Measurements from ENCODE around the gene PACRG. TPM values are rescaled to one million over a fixed set of nuclear protein-coding genes. Genes with fewer than 3 reads are reported as not detected.

PACRG gene
- total RNA-seq, 1 donor, result 0.73 TPM

DNA sequence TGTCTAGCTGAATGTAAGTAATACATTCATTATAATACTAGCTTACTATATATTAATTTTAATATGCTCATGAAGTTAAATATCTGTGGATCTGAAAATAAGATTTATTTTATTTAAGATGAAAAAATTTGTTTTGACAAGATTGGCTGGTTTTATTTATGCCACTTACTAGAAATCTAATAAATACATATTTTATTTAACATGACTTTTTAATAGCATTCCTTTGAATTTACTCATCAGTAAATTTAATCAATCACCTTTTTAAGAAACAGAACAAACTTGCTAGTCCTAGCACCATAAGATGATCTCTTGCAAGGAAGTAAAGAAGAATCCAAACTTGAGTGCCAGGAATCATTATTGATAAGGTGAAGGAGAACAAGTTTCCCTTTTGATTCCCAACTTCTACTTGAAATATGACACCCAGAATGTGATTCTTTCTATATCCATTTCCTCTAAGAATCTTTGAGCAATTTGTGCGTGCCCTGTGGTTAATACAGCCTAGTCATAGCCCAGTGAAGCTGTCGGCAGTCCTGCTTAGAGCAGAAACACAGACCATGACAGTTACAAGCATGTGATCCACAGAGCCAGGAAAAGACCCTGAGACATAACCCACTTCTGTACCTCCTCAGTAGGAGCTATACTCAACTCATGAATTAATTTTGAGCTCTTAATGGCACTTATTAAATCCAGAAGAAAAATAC lies 404.4 kb downstream of the PACRG start:
- Histone ChIP-seq H3K9me3 (ENCODE audit: low read depth, low read length) (no peaks in the 10 kb centered on the region), H3K4me3 (ENCODE audit: low read length) (no peak overlapping the region), H3K27me3 (ENCODE audit: insufficient read depth, low read length) (no peaks in the 10 kb centered on the region), H3K4me1 (ENCODE audit: insufficient read depth, low read length) (no peaks in the 10 kb centered on the region)

DNA sequence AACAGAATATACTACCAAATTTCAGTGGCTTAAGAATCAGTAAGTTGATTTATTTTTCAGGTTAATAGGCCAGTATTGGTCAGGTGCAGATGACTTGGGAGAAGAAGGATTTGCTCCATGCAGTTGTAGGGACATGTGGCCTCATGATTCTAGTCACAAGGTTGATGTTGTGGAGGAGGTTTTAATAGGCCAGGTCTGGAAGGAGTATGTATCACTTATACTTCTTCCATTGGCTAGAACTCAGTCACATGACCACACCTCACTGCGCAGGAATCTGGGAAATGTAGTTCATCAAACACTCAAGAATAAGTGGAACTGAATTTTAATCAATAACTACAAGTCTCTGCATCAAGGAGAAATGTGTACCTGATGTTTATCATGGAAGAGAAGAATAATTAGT lies 405.2 kb downstream of the PACRG start:
- H3K9me3 ChIP-seq (ENCODE audit: low read depth, low read length), result no peaks in the 10 kb centered on the region
- no peaks in the 10 kb centered on the region for H3K4me1 ChIP-seq (ENCODE audit: insufficient read depth, low read length)
- H3K4me3 ChIP-seq (ENCODE audit: low read length), result no peak overlapping the region
- no peaks in the 10 kb centered on the region for H3K27me3 ChIP-seq (ENCODE audit: insufficient read depth, low read length)

DNA sequence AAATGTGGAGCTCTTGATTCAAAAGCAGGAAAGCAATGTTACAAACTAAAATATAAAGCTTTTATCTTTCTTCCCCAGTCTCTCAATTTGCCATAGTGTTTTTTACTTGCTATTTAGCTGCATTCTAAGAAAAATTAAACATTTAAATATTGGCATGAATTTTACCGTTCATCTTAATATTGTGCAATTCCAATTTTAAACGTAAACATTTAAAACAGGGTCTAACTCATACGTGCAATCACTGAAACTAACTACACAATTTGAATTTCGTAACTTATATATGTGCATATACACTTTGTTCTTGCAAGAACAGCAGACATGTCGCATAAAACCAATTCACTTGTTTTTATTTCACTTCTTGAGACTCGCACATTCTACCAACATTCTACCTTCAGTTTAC lies 405.9 kb downstream of the PACRG start:
- no peaks in the 10 kb centered on the region for H3K27me3 ChIP-seq (ENCODE audit: insufficient read depth, low read length)
- no peaks in the 10 kb centered on the region for H3K4me1 ChIP-seq (ENCODE audit: insufficient read depth, low read length)
- H3K9me3 ChIP-seq (ENCODE audit: low read depth, low read length), result no peaks in the 10 kb centered on the region
- no peak overlapping the region for H3K4me3 ChIP-seq (ENCODE audit: low read length)

DNA sequence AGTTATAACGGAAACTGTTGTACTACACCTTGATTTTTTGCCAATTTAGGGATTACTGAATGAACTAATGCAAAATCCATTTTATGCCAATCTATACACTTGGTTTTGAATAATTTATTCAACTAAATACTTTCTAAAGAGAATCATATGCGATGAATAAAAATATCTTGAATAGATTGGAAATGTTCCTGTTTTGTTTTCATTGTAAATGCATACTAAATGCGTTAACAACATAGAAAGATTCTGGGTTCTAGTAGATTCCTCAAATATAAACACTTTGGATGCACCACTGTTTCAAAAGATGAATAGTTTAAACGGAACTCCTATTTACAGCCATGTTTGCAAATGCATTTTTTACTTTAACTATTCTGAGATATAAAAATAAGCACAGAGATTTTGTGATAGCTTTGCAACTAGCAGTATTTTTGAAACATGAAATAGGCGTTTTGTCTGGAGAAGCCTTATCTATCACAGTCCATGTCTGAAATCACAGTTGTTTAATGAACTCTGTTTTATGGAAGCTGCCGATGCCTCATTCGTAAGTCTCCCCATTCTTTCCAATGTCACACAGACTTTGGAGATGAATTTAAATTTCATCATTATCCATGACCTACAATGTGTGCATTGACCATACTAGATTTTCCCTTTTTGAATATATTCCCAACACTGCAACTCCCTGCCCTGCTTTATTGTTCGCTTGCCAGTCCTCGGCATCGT lies 409.1 kb downstream of the PACRG start:
- Histone ChIP-seq H3K27me3 (ENCODE audit: insufficient read depth, low read length) (no peaks in the 10 kb centered on the region), H3K4me1 (ENCODE audit: insufficient read depth, low read length) (no peaks in the 10 kb centered on the region), H3K9me3 (ENCODE audit: low read depth, low read length) (no peaks in the 10 kb centered on the region), H3K4me3 (ENCODE audit: low read length) (no peak overlapping the region)

DNA sequence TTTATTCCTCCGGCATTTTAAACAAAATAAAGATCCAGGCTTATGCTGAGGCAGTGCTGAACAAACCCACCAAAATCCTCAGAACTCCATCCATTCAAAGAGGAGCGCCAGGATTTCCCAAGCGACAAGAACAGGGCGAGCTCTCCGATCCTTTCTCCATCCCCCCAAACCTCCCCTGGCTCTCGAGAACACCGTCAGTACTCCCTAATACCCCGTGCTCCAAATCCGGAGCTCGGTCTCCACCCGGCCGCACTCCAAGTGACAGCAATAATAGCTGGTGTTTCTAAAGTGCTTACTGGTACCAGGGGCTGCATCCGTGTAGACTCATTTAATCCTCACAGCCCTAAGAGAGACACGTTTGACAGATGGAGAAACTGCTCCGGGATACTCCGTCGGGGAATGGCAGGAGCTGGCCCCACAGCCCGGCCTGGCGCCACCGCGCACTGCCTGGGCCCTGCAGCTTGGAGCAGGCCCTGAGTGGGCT lies 409.7 kb downstream of the PACRG start:
- H3K27me3 ChIP-seq (ENCODE audit: insufficient read depth, low read length), result no peaks in the 10 kb centered on the region
- no peaks in the 10 kb centered on the region for H3K4me1 ChIP-seq (ENCODE audit: insufficient read depth, low read length)
- no peak overlapping the region for H3K4me3 ChIP-seq (ENCODE audit: low read length)

DNA sequence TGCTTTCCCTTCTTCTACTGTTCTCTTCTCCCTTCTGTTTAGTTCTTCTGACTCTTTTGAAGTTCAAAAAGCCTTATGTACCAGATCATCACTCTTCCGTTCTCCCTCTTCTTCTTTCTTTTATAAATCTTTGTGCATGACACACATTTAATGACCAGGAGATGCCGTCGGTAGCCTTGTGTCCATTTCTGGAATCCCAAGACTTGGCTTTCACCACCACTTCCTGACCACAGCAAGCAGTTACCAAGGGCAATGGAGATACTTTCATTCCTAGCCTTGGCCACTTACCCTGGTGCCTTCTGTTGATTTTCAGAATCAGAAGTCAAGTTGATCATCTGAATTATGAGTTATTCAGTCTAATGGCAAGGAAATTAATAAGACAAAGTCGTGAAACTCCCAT lies 418.3 kb downstream of the PACRG start:
- no peak overlapping the region for H3K4me3 ChIP-seq (ENCODE audit: low read length)
- no peaks in the 10 kb centered on the region for H3K4me1 ChIP-seq (ENCODE audit: insufficient read depth, low read length)
- H3K27me3 ChIP-seq (ENCODE audit: insufficient read depth, low read length), result no peaks in the 10 kb centered on the region
- H3K9me3 ChIP-seq (ENCODE audit: low read depth, low read length), result no peaks in the 10 kb centered on the region

More for the DNA sequence above, 409.7 kb downstream of the PACRG start:
- H3K9me3 ChIP-seq (ENCODE audit: low read depth, low read length), result no peaks in the 10 kb centered on the region

DNA sequence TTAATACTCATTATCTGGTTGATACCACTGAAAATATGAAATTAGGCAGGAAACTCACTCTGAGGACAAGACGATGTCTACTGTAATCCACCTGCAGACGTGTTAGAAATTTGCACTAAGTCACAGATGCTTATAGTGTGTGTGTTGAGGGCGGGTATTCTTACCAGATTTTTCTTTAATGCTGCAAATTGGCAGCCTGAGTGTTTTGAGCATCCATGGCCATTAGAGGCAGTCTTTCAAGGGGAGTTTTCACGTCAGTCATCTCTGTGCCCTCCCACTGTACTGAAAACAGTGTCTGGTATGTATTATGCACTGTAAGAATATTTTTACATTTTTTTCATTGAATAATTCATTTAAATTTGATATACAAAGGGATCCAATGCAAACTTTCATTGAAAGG lies 420.2 kb downstream of the PACRG start:
- Histone ChIP-seq H3K9me3 (ENCODE audit: low read depth, low read length) (no peaks in the 10 kb centered on the region), H3K27me3 (ENCODE audit: insufficient read depth, low read length) (no peaks in the 10 kb centered on the region), H3K4me3 (ENCODE audit: low read length) (no peak overlapping the region), H3K4me1 (ENCODE audit: insufficient read depth, low read length) (no peaks in the 10 kb centered on the region)

DNA sequence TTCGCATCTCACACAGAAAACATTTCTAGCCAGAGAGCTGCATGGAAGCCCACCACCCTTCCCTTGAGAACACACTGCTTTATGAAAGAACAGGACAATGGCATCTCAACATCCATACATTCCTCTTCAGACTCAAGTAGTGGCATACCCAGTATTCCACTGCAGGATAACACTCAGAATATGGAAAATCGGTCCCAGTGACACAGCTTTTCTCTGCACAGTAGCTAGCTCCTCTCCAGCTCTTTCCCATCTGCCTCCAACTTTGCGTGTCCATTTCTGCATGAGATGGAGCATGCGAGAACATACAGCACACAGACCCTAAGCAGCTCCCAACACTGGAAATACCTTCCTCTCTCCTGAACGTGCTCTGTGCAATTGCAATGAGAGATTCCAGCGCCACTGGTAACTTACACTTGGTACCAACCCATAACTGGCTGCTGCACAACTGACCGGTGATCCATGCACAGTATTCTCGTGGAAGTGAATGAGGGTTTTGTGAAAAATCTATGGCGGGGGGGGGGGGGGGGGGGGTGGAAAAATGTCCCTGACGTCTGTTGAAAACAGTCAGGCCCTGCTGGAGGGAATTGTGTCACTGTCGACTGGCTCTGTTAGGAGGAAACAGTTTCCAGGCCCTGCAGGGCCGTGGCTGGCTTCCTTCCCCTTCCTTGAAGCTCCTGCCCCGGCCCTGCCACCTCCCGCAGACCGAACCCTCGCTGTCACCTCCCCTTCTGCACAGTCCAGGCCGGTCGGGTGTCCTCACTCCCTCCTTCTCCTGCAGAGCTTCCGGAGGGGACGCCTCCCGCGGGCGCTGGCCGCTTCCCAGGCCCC lies 420.9 kb downstream of the PACRG start:
- Histone ChIP-seq H3K27me3 (ENCODE audit: insufficient read depth, low read length) (no peaks in the 10 kb centered on the region), H3K4me3 (ENCODE audit: low read length) (no peak overlapping the region), H3K9me3 (ENCODE audit: low read depth, low read length) (no peaks in the 10 kb centered on the region), H3K4me1 (ENCODE audit: insufficient read depth, low read length) (no peaks in the 10 kb centered on the region)

DNA sequence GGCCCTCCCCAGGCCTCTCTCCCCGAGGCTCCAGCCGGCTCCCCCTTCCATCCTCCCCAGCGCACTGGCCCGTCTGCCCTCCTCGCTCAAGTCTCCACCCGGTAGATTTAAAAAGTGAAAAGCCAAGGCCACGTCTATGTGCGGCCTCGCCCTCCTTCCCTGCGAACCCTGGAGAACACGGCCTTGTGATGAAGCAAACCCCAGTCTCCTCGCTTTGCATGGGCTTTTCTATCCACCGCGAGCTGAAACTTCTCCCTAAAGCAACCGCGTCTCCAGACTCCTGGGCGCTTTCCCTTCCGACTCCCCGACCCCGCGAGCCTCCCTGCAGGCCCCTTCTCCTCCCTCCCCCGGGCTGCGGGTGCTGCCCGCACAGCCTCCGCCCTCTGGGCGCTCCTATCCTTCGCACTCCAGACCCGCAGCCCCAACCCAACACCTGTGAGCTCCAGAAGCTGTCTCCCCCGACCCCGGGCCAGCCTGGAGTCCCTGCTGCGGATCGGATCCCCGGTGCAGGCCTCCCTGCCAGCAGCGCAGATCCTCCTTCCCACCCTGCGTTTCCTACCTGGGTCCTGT lies 421.6 kb downstream of the PACRG start:
- H3K4me1 ChIP-seq (ENCODE audit: insufficient read depth, low read length), result no peaks in the 10 kb centered on the region
- no peaks in the 10 kb centered on the region for H3K27me3 ChIP-seq (ENCODE audit: insufficient read depth, low read length)
- no peaks in the 10 kb centered on the region for H3K9me3 ChIP-seq (ENCODE audit: low read depth, low read length)
- H3K4me3 ChIP-seq (ENCODE audit: low read length), result no peak overlapping the region

DNA sequence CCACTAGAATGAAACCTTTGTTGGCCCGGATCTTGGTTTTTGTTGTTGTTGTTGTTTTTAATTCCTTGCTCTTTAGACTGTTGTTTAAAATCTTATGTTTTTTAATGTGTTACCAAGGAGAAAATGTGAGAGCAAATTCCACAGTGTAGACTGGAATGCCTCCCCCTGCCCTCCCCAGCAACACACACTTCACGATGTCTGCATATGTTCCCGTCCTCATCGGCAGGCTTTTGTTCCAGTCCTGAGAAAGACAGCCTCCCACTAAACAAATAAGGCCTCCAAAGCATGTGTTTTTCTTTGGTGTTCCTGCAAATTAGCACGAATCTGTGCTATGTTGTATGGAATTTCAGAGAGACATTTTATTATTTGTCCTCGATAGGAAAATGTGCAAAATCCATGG lies 423.4 kb downstream of the PACRG start:
- Histone ChIP-seq H3K9me3 (ENCODE audit: low read depth, low read length) (no peaks in the 10 kb centered on the region), H3K4me1 (ENCODE audit: insufficient read depth, low read length) (no peaks in the 10 kb centered on the region), H3K4me3 (ENCODE audit: low read length) (no peak overlapping the region), H3K27me3 (ENCODE audit: insufficient read depth, low read length) (no peaks in the 10 kb centered on the region)

DNA sequence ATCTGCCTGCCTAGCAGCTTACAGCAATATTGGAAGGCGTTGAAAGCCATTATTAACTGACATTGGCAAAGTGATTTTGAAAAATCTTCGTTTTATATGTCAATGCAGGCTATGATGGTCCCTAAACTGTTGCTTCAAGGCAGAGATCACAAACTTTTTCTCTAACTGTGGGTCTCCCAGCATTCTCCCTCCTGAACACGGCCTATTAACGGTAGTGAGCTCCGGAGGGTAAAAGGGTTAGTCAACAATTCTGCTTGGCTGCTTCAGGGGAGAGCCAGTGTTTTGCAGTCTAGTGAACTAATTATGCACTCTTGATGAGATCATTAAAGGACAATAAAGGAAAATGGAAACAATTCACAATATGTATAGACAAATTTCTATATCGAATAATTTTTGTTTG lies 424.9 kb downstream of the PACRG start:
- H3K4me3 ChIP-seq (ENCODE audit: low read length), result no peak overlapping the region
- no peaks in the 10 kb centered on the region for H3K4me1 ChIP-seq (ENCODE audit: insufficient read depth, low read length)
- no peaks in the 10 kb centered on the region for H3K9me3 ChIP-seq (ENCODE audit: low read depth, low read length)
- no peaks in the 10 kb centered on the region for H3K27me3 ChIP-seq (ENCODE audit: insufficient read depth, low read length)

DNA sequence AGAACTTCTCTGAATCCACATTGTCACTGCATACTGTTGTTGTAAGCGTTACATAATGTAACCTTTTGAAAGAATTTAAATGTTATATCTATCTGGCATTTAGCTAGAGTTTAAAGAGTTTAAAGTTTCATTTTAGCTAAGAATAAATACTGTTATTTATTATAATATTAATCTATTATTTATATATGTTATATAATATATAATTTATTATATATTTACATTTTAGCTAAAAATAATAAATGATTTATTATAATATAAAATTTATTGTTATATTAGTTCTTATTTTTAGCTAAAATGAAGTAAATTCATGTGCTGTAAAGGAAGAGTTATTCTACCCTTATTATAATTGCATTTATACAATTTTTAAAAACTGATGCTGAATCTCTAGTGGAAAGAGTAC lies 431.3 kb downstream of the PACRG start:
- no peaks in the 10 kb centered on the region for H3K9me3 ChIP-seq (ENCODE audit: low read depth, low read length)
- H3K4me3 ChIP-seq (ENCODE audit: low read length), result no peak overlapping the region
- no peaks in the 10 kb centered on the region for H3K4me1 ChIP-seq (ENCODE audit: insufficient read depth, low read length)
- H3K27me3 ChIP-seq (ENCODE audit: insufficient read depth, low read length), result no peaks in the 10 kb centered on the region

DNA sequence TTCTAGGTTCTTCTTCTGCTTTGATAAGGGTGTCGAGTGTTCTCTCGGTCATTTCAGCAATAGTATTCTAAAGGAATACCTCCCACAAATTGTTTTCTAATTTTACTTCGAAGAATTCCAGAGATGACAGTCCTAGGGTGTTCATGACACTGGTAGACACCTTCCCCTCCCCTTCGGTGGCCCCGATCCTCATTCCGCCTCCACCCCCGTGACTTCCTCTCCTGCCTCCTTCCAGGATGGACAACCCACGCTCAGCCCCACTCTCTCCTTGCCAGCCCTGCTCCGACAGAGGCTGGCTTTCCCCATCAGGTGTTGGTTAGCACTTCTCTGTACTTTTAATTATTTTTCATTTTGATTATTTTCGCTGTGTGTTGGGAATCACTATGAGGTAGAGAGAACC lies 431.9 kb downstream of the PACRG start:
- no peak overlapping the region for H3K4me3 ChIP-seq (ENCODE audit: low read length)
- no peaks in the 10 kb centered on the region for H3K9me3 ChIP-seq (ENCODE audit: low read depth, low read length)
- H3K4me1 ChIP-seq (ENCODE audit: insufficient read depth, low read length), result no peaks in the 10 kb centered on the region
- H3K27me3 ChIP-seq (ENCODE audit: insufficient read depth, low read length), result no peaks in the 10 kb centered on the region

DNA sequence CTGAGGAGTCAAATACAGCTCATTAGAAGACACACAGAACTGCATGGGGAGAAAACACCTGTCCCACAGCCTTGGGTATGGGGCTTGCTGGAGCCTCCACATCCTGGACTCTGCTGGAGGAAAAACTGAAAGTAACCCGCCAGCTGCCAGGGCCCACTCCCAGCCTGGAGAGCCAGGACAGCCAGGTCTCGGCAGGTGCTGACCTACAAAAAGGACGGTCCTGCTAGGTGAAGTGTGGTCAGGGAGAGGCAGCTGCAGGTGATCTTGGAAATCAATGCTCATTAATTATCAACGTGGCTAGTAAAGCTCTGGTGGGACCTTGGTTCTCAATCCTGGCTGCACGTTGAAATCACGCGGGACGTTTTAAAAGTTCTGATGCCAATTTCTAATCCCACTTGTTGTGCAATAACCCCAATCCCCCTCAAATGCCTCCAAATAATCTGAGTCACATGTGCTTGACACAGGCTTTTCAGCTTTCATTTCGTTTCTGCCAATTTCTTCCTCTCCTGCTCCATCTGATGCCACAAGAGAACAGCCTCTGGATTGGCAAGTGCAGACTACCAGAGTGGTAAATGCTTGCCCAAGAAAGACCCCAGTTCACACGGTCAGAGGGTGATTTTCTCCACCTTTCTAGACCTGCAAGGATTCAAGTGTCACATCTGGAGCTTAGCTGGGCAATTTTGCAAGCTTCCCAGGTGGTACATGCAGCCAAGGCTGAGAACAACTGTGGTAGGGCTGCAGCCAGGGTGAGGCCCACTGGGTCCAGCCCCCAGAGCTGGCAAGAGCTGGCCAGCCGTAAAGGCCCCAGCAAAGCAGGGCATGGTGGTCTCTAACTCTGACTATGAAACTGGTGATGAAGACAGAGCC lies 434.5 kb downstream of the PACRG start:
- Histone ChIP-seq H3K9me3 (ENCODE audit: low read depth, low read length) (no peaks in the 10 kb centered on the region), H3K27me3 (ENCODE audit: insufficient read depth, low read length) (no peaks in the 10 kb centered on the region), H3K4me1 (ENCODE audit: insufficient read depth, low read length) (no peaks in the 10 kb centered on the region), H3K4me3 (ENCODE audit: low read length) (no peak overlapping the region)

Measured in mononuclear cell (primary cell).